ENCODE data around the gene INO80C.

The INO80C gene

DNA sequence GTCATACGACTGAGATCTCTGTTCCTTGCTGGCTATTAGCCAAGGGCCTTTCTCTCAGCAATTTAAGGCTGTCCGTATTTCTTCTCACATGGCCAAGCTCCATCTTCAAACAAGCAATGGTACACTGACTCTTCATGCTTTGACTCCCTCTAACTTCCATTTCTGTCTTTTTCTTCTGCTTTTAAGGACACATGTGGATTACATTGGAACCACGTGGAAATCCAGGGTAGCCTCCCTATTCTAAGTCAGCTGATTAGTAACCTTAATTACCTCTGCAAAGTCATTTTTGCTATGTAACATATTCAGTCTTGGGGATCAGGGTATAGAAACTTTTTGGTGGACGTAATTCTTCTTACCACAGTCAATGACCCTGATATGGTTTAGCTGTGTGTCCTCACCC is 79.2 kb downstream of the INO80C start:
- no peak for DNase-seq
